K562 (cell line): ENCODE measurements around the gene FTSJ1. TPM values are rescaled to one million over a fixed set of nuclear protein-coding genes. Genes with fewer than 3 reads are reported as not detected.

Source experiments
- ATF7 ChIP-seq: fragments of 450-650 bp; IDR thresholded peaks from 2 replicates; pipeline ENCODE4 v1.7.1; 2014; ENCODE audit warnings: mild to moderate bottlenecking, moderate library complexity
- CEBPB ChIP-seq: fragments of 450-650 bp; IDR thresholded peaks from 2 replicates; pipeline ENCODE4 v1.6.1; 2016; ENCODE audit warnings: missing genetic modification characterization, missing compliant biosample characterization
- FUS ChIP-seq: fragments of 200-400 bp; formaldehyde crosslinking; optimal IDR thresholded peaks from 2 replicates; pipeline ENCODE3; 2017; ENCODE audit warnings: low read depth, low read length
- HMGN3 ChIP-seq: IDR thresholded peaks from 2 replicates; pipeline ENCODE4 v1.6.1; 2011; ENCODE audit warnings: borderline replicate concordance, low read depth, mild to moderate bottlenecking, mixed read lengths, low read length; ENCODE audit not compliant: insufficient read length; ENCODE audit errors: extremely low read depth
- HOXB6 ChIP-seq: fragments of 250-450 bp; sonication (Bioruptor Pico); IDR thresholded peaks from 2 replicates; pipeline ENCODE4 v1.5.1; 2022; ENCODE audit warnings: mild to moderate bottlenecking, borderline replicate concordance
- KDM1A ChIP-seq, 2 experiments: fragments of 450-650 bp; IDR thresholded peaks; 2 replicates each; pipeline ENCODE4 v1.6.1; 2016; ENCODE audit warnings: mild to moderate bottlenecking in 2 of 2
- MIER1 ChIP-seq: fragments of 450-650 bp; IDR thresholded peaks from 2 replicates; pipeline ENCODE4 v1.6.1; 2016; ENCODE audit warnings: antibody characterized with exemption, mild to moderate bottlenecking, low read depth
- MTA2 ChIP-seq: fragments of 450-650 bp; IDR thresholded peaks from 2 replicates; pipeline ENCODE4 v1.6.1; 2016; ENCODE audit warnings: low read depth
- NR2F6 ChIP-seq: fragments of 450-650 bp; formaldehyde crosslinking; IDR thresholded peaks from 2 replicates; pipeline ENCODE4 v1.4.0; 2020; ENCODE audit warnings: mild to moderate bottlenecking
- NUFIP1 ChIP-seq: fragments of 450-650 bp; IDR thresholded peaks from 2 replicates; pipeline ENCODE4 v1.6.1; 2018; ENCODE audit not compliant: partially characterized antibody
- PCBP2 ChIP-seq: fragments of 200-400 bp; formaldehyde crosslinking; IDR thresholded peaks from 2 replicates; pipeline ENCODE4 v1.6.1; 2018; ENCODE audit warnings: low read length, low read depth, mild to moderate bottlenecking, moderate library complexity; ENCODE audit not compliant: poor library complexity, severe bottlenecking
- RAD21 ChIP-seq, 2 experiments: fragments of 250-450 bp in 1 of 2; fragments of 450-650 bp in 1 of 2; sonication (Bioruptor Pico) in 1 of 2; formaldehyde crosslinking in 1 of 2; IDR thresholded peaks in 1 of 2; conservative IDR thresholded peaks in 1 of 2; 2 replicates each; pipeline versions ENCODE4 v1.4.0 to v1.8.0; 2020 to 2022; ENCODE audit warnings: mild to moderate bottlenecking in 2 of 2, moderate library complexity in 1 of 2
- RBM14 ChIP-seq: fragments of 200-400 bp; formaldehyde crosslinking; IDR thresholded peaks from 2 replicates; pipeline ENCODE4 v1.6.1; 2018; ENCODE audit warnings: low read depth, mild to moderate bottlenecking, low read length, moderate library complexity, borderline replicate concordance; ENCODE audit not compliant: insufficient read depth
- RBM39 ChIP-seq: fragments of 200-400 bp; formaldehyde crosslinking; optimal IDR thresholded peaks from 2 replicates; pipeline ENCODE3; 2018; ENCODE audit warnings: low read depth, low read length
- RNF2 ChIP-seq: sonication (generic); IDR thresholded peaks from 2 replicates; pipeline ENCODE4 v1.6.1; 2016
- SOX6 ChIP-seq: fragments of 450-650 bp; IDR thresholded peaks from 2 replicates; pipeline ENCODE4 v1.6.1; 2014; ENCODE audit warnings: mild to moderate bottlenecking
- SRSF3 ChIP-seq: fragments of 200-400 bp; formaldehyde crosslinking; IDR thresholded peaks from 2 replicates; pipeline ENCODE4 v1.6.1; 2016; ENCODE audit warnings: mild to moderate bottlenecking, low read length, moderate library complexity; ENCODE audit not compliant: insufficient read depth
- ZNF518B ChIP-seq: fragments of 250-450 bp; sonication (Bioruptor Pico); IDR thresholded peaks from 2 replicates; pipeline ENCODE4 v1.5.0; 2021; ENCODE audit warnings: mild to moderate bottlenecking, moderate library complexity
- ZNF668 ChIP-seq: fragments of 250-450 bp; sonication (Bioruptor Pico); IDR thresholded peaks from 2 replicates; pipeline ENCODE4 v1.8.0; 2022; ENCODE audit warnings: mild to moderate bottlenecking, inconsistent platforms
- ZNF695 ChIP-seq: fragments of 450-650 bp; formaldehyde crosslinking; IDR thresholded peaks from 2 replicates; pipeline ENCODE4 v1.4.0; 2020; ENCODE audit warnings: mild to moderate bottlenecking, moderate library complexity
- polyA plus RNA-seq, 8 experiments: library from polyadenylated mRNA; depleted of rRNA in 4 of 8; stranded (reverse) in 5 of 8; unstranded in 3 of 8; fragments of >200 nt; fragmentation: Nextera tagmentation in 2 of 8; fragmentation: Illumina TruSeq in 1 of 8; extraction: Ambion mirVana in 2 of 8; extraction: Trizol in 1 of 8; gene quantifications; 2 replicates each; pipeline versions ENCODE4 v1.2.1 to v1.2.3, GENCODE V29; 2011 to 2014; ENCODE audit warnings: inconsistent platforms in 1 of 8, missing spikeins in 1 of 8
- total RNA-seq, 7 experiments: library from RNA; depleted of rRNA in 6 of 7; stranded (reverse); fragments of >200 nt in 6 of 7; fragmentation: Illumina TruSeq in 2 of 7; extraction: Trizol in 2 of 7; gene quantifications; 2 replicates each; pipeline versions ENCODE4 v1.2.1 to v1.2.3, GENCODE V29; 2011 to 2021; ENCODE audit warnings: low replicate concordance in 1 of 7
- TF ChIP-seq, protein P1 (sequence below): sonication (generic); formaldehyde crosslinking; IDR thresholded peaks from 2 replicates; pipeline ENCODE4 v1.8.1; 2023; ENCODE audit warnings: mild to moderate bottlenecking, missing genetic modification reagents
- TF ChIP-seq, protein P2 (sequence below): IDR thresholded peaks from 2 replicates; pipeline ENCODE4 v1.6.1; 2014; ENCODE audit warnings: antibody characterized with exemption
- TF ChIP-seq, protein P3 (sequence below): fragments of 250-450 bp; sonication (Bioruptor Pico); IDR thresholded peaks from 2 replicates; pipeline ENCODE4 v1.5.0; 2021

Gene FTSJ1
- total and polyA plus RNA-seq, 9 of the 15 experiments (the other 6 are each of a cell fraction or from before 2014, with no cell fraction given) = 12.2 to 95.6 (median 71.6) TPM

GRCh38 chrX:48475774-48476577 lies at the start of gene FTSJ1 (continued):
- no peak for TF ChIP-seq SRSF3
- TF ChIP-seq PCBP2 = no peak
- no peak for TF ChIP-seq HOXB6 (CRISPR knock-in tag)
- no peak for TF ChIP-seq NUFIP1
- peak; percentile 80 for TF ChIP-seq ATF7
- TF ChIP-seq, protein P1, sequence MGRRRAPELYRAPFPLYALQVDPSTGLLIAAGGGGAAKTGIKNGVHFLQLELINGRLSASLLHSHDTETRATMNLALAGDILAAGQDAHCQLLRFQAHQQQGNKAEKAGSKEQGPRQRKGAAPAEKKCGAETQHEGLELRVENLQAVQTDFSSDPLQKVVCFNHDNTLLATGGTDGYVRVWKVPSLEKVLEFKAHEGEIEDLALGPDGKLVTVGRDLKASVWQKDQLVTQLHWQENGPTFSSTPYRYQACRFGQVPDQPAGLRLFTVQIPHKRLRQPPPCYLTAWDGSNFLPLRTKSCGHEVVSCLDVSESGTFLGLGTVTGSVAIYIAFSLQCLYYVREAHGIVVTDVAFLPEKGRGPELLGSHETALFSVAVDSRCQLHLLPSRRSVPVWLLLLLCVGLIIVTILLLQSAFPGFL (CRISPR knock-in tag) = no peak
- TF ChIP-seq MIER1 = no peak
- TF ChIP-seq RAD21 (CRISPR knock-in tag; conservative IDR thresholded peaks at IDR 0.05 in 1 of 2, IDR thresholded peaks at IDR 0.05 in 1 of 2) = no peak
- TF ChIP-seq MTA2 = no peak
- TF ChIP-seq RBM39 = no peak
- TF ChIP-seq RBM14 = no peak
- TF ChIP-seq, protein P2, sequence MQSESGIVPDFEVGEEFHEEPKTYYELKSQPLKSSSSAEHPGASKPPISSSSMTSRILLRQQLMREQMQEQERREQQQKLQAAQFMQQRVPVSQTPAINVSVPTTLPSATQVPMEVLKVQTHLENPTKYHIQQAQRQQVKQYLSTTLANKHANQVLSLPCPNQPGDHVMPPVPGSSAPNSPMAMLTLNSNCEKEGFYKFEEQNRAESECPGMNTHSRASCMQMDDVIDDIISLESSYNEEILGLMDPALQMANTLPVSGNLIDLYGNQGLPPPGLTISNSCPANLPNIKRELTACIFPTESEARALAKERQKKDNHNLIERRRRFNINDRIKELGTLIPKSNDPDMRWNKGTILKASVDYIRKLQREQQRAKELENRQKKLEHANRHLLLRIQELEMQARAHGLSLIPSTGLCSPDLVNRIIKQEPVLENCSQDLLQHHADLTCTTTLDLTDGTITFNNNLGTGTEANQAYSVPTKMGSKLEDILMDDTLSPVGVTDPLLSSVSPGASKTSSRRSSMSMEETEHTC = no peak
- peak; percentile 59 for TF ChIP-seq SOX6
- peak; percentile 54 for TF ChIP-seq HMGN3
- TF ChIP-seq RNF2 = 0 out of 2 replicates have a peak, but pooled peaks have one; percentile 25
- no peak for TF ChIP-seq ZNF695 (CRISPR knock-in tag)
- no peak for TF ChIP-seq ZNF518B
- TF ChIP-seq, protein P3, sequence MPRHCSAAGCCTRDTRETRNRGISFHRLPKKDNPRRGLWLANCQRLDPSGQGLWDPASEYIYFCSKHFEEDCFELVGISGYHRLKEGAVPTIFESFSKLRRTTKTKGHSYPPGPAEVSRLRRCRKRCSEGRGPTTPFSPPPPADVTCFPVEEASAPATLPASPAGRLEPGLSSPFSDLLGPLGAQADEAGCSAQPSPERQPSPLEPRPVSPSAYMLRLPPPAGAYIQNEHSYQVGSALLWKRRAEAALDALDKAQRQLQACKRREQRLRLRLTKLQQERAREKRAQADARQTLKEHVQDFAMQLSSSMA (CRISPR knock-in tag) = no peak
- no peak for TF ChIP-seq FUS
- TF ChIP-seq ZNF668 (CRISPR knock-in tag) = no peak
- TF ChIP-seq NR2F6 (CRISPR knock-in tag) = no peak
- TF ChIP-seq KDM1A (IDR thresholded peaks at IDR 0.05) = no peak
- no peak for TF ChIP-seq CEBPB (tag)
